ENCODE data around the gene POLR2F. TPM values are rescaled to one million over a fixed set of nuclear protein-coding genes. Genes with fewer than 3 reads are reported as not detected.

The POLR2F gene
- polyA plus RNA-seq, 1 donor (not counting 4 experiments of a cell fraction or from before 2014, with no cell fraction given): 119 TPM

DNA sequence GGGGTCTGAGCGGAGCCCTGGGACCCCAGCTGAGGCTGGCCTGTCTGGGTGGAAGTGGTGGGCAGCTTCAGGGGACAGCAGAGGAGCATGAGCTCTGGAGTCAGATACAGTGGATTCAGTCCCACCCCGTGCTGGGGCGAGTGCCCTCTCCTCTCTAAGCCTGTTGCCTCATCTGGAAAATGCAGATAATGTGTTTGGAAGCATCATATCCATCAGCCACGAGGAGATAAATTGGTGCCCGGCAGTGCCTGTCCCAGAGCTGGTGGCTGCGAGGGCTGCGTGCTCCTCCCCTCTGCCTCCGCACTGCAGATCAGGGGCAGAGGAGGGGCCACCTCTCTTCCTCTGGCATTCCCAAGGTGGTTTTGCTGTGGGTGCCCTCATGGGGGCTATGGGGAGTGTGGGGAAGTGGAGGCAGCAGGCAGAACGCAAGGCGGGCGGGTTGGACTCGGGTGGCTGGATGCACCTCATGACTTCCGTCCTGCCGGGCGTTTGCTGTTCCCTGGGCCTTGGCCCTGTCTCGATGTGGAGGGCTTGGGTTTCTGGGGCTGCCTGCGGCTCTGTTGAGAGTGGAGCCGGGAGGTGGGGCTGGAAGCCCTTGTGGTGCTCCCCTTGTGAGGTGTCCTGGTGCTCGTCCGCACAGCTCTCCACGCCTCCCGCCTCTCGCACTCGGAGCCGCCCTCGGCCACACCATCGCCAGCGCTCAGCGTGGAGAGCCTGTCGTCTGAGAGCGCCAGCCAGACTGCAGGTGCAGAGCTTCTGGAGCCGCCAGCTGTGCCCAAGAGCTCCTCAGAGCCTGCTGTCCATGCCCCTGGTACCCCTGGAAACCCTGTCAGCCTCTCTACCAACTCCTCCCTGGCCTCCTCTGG is 26.5 kb upstream of the POLR2F start:
- H3K9me1 ChIP-seq (ENCODE audit: control insufficient read depth, extremely low read depth, insufficient read depth, low read length): no peaks in the 10 kb centered on the region
- H4K20me1 ChIP-seq (ENCODE audit: control insufficient read depth, extremely low read depth, insufficient read depth, low read length): peaks cover 42% of the 10 kb centered on the region
- H3K79me2 ChIP-seq (ENCODE audit: control insufficient read depth, insufficient read depth, low read length): peaks cover 66% of the 10 kb centered on the region
- no peak overlapping the region for H3K9ac ChIP-seq (ENCODE audit: control insufficient read depth, extremely low read depth, insufficient read depth, low read length)
- no peaks in the 10 kb centered on the region for H3K9me3 ChIP-seq (ENCODE audit: control insufficient read depth, low read depth, low read length)
- H3K27me3 ChIP-seq (ENCODE audit: control insufficient read depth, extremely low read depth, insufficient read depth, low read length): no peaks in the 10 kb centered on the region
- dilution Hi-C loops (cut with MboI; ENCODE audit: extremely low pct_ligation_motif_present, low sequenced_read_pairs): no loop called here
- no peak overlapping the region for H3K4me2 ChIP-seq (ENCODE audit: control insufficient read depth, extremely low read depth, insufficient read depth, low read depth, low read length)
- FAIRE-seq (no peak), DNase-seq (ENCODE audit: low read depth, low spot score) (no peak)
- no peak overlapping the region for H3K27ac ChIP-seq (ENCODE audit: control insufficient read depth, insufficient read depth, low read length)
- no peak overlapping the region for H2AFZ ChIP-seq (ENCODE audit: control insufficient read depth, low read length)
- H3K36me3 ChIP-seq (ENCODE audit: control insufficient read depth in 2 of 2, extremely low read depth in 1 of 2, insufficient read depth in 2 of 2, low read length in 2 of 2): peaks cover 62 to 65% of the 10 kb centered on the region in 2 experiments
- TF ChIP-seq EZH2 (IDR thresholded peaks at IDR 0.05; ENCODE audit: low read length): no peak
- TF ChIP-seq, protein P1, sequence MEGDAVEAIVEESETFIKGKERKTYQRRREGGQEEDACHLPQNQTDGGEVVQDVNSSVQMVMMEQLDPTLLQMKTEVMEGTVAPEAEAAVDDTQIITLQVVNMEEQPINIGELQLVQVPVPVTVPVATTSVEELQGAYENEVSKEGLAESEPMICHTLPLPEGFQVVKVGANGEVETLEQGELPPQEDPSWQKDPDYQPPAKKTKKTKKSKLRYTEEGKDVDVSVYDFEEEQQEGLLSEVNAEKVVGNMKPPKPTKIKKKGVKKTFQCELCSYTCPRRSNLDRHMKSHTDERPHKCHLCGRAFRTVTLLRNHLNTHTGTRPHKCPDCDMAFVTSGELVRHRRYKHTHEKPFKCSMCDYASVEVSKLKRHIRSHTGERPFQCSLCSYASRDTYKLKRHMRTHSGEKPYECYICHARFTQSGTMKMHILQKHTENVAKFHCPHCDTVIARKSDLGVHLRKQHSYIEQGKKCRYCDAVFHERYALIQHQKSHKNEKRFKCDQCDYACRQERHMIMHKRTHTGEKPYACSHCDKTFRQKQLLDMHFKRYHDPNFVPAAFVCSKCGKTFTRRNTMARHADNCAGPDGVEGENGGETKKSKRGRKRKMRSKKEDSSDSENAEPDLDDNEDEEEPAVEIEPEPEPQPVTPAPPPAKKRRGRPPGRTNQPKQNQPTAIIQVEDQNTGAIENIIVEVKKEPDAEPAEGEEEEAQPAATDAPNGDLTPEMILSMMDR (optimal IDR thresholded peaks at IDR 0.05 in 1 of 3, IDR thresholded peaks at IDR 0.05 in 1 of 3, conservative IDR thresholded peaks at IDR 0.05 in 1 of 3; ENCODE audit: extremely low read depth in 1 of 3, insufficient read depth in 2 of 3, low read length in 3 of 3): no peak
- H3K4me3 ChIP-seq (ENCODE audit: control insufficient read depth in 2 of 3, extremely low read depth in 1 of 3, insufficient read depth in 2 of 3, low read depth in 1 of 3, low read length in 3 of 3): no peak overlapping the region
- peaks cover under 1% of the 10 kb centered on the region for H3K4me1 ChIP-seq (ENCODE audit: control insufficient read depth, extremely low read depth, insufficient read depth, low read length)

DNA sequence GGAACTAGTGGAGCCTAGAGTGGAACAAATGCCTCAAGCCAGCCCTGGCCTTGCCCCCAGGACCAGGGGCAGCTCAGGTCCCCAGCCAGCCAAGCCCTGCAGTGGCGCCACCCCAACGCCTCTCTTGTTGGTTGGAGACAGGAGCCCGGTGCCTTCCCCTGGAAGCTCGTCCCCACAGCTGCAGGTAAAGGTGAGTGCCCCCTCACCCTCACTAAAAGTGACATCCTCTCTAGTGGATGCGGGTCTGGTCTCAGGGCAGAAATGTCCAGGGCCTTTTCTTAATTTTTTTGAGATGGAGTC is 25.9 kb upstream of the POLR2F start:
- DNase-seq (ENCODE audit: low read depth, low spot score) (no peak), FAIRE-seq (no peak)
- H3K27me3 ChIP-seq (ENCODE audit: control insufficient read depth, extremely low read depth, insufficient read depth, low read length): no peaks in the 10 kb centered on the region
- dilution Hi-C loops (cut with MboI; ENCODE audit: extremely low pct_ligation_motif_present, low sequenced_read_pairs): no loop called here
- H3K9me3 ChIP-seq (ENCODE audit: control insufficient read depth, low read depth, low read length): no peaks in the 10 kb centered on the region
- peaks cover 4% of the 10 kb centered on the region for H3K4me1 ChIP-seq (ENCODE audit: control insufficient read depth, extremely low read depth, insufficient read depth, low read length)
- no peak overlapping the region for H3K4me2 ChIP-seq (ENCODE audit: control insufficient read depth, extremely low read depth, insufficient read depth, low read depth, low read length)
- TF ChIP-seq EZH2 (IDR thresholded peaks at IDR 0.05; ENCODE audit: low read length): no peak
- TF ChIP-seq, protein P1 (optimal IDR thresholded peaks at IDR 0.05 in 1 of 3, IDR thresholded peaks at IDR 0.05 in 1 of 3, conservative IDR thresholded peaks at IDR 0.05 in 1 of 3; ENCODE audit: extremely low read depth in 1 of 3, insufficient read depth in 2 of 3, low read length in 3 of 3): no peak
- H2AFZ ChIP-seq (ENCODE audit: control insufficient read depth, low read length): no peak overlapping the region
- H3K9me1 ChIP-seq (ENCODE audit: control insufficient read depth, extremely low read depth, insufficient read depth, low read length): no peaks in the 10 kb centered on the region
- H3K9ac ChIP-seq (ENCODE audit: control insufficient read depth, extremely low read depth, insufficient read depth, low read length): no peak overlapping the region
- peaks cover 66% of the 10 kb centered on the region for H3K79me2 ChIP-seq (ENCODE audit: control insufficient read depth, insufficient read depth, low read length)
- peaks cover 66 to 70% of the 10 kb centered on the region in 2 experiments for H3K36me3 ChIP-seq (ENCODE audit: control insufficient read depth in 2 of 2, extremely low read depth in 1 of 2, insufficient read depth in 2 of 2, low read length in 2 of 2)
- H4K20me1 ChIP-seq (ENCODE audit: control insufficient read depth, extremely low read depth, insufficient read depth, low read length): peaks cover 44% of the 10 kb centered on the region
- no peak overlapping the region for H3K4me3 ChIP-seq (ENCODE audit: control insufficient read depth in 2 of 3, extremely low read depth in 1 of 3, insufficient read depth in 2 of 3, low read depth in 1 of 3, low read length in 3 of 3)
- no peak overlapping the region for H3K27ac ChIP-seq (ENCODE audit: control insufficient read depth, insufficient read depth, low read length)

Data from keratinocyte (primary cell).